BJ (cell line): Measurements from ENCODE around the gene TMEM127. TPM values are rescaled to one million over a fixed set of nuclear protein-coding genes. Genes with fewer than 3 reads are reported as not detected.
"Not testable (repeated sequence)": the region's sequence is repeated elsewhere in the genome, so short reads cannot be mapped to it uniquely, and the experiment has no call there.

ENCODE experiments used
- CTCF ChIA-PET: fragments of 350-600 bp; formaldehyde crosslinking; extraction: SDS; loops from one replicate; lab custom pipeline; 2021; ENCODE audit warnings: antibody characterized with exemption, inconsistent platforms; lab: Yijun Ruan, JAX
- POLR2A ChIA-PET: fragments of 300-600 bp; sonication (Branson Sonifier 250); formaldehyde crosslinking; extraction: SDS; loops from one replicate; lab custom pipeline; 2021; ENCODE audit warnings: antibody characterized with exemption; lab: Charles Lee
- DNase-seq: peaks from one replicate; pipeline ENCODE4 v3.0.0-alpha.2; 2011; ENCODE audit warnings: low read depth
- H3K27me3 ChIP-seq: 2 replicates; pipeline ENCODE4 v1.6.0; 2011; ENCODE audit warnings: low read length; ENCODE audit not compliant: control insufficient read depth, insufficient read depth
- H3K36me3 ChIP-seq: 2 replicates; pipeline ENCODE4 v1.5.1; 2011; ENCODE audit warnings: low read length; ENCODE audit not compliant: control insufficient read depth, insufficient read depth
- H3K4me3 ChIP-seq: 2 replicates; pipeline ENCODE4 v1.5.1; 2011; ENCODE audit warnings: low read depth, mild to moderate bottlenecking, control low read depth, low read length
- polyA plus RNA-seq: library from polyadenylated mRNA; depleted of rRNA; stranded (reverse); fragments of >200 nt; gene quantifications from 2 replicates; pipeline ENCODE4 v1.2.3, GENCODE V29; 2011
- TF ChIP-seq, protein P1 (sequence below): IDR thresholded peaks from 2 replicates; pipeline ENCODE4 v1.5.1; 2011; ENCODE audit warnings: low read depth, mild to moderate bottlenecking, control low read depth, inconsistent platforms, low read length, moderate library complexity; ENCODE audit not compliant: insufficient read depth

The TMEM127 gene
- polyA plus RNA-seq, 1 experiment, result 115 TPM

DNA sequence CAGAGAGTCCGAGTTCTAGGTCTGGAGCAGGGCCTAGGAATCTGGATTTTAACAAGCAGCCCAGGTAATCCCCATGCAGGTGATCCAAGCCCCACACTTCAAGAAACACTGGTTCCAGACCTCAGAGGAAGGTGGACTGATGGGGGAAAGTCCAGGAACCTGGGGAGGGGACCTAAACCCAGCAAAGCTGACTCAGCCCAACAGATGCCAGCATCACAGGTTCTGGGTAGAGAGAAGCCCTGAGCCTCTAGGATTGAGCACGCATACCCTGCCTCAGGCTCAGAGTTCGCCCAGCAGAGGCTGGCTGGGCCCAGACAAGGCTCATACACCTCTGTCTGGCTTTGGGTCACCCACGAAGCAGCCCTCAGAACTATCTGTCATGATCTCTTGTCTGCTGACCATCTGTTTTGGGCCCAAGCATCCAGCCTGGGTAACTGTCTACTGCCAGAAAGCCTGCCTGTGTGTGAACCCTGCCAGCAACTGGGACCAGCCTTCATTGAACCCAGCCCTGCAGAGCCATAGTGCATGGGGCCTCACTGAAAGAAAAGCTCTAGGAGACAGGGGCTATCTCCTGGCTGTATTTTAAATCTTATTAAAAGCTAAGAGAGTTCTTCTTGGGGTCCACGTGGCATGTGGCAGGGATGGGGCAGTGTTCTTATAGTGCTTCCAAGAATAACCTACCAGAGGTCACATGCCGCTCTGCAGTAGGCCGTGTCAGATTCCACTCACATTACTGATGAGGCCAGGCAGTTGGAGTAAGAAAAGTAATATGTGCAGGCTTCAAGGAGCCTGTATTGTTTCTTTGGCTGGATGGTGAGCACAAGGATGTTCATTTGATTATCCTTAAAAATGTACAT is 7.4 kb downstream of the TMEM127 start:
- ChIA-PET CTCF (interaction anchor here (0.7 to 6.8 kb wide), 3 partner anchors 23 to 120 kb away, joined by 3 to 62 read pairs (median 6); partner anchors contain the start of gene ASTL), POLR2A (no interaction called here)
- DNase-seq, result no peak

DNA sequence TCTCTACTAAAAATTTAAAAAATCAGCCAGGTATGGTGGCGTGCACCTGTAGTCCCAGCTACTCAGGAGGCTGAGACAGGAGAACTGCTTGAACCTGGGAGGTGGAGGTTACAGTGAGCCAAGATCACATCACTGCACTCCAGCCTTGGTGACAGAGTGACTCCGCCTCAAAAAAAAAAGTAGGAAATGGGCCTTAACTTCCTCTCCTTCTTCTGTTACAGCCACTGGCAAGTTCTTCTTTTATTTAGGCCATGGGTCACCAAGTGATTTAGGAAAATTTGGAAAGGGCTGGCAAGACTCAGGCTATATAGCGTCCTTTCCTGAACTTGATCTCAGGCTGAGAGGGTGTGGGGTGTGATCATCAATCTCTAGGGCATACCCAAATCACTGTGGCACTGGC is 8.1 kb downstream of the TMEM127 start:
- H3K27me3 ChIP-seq, POLR2A ChIA-PET, H3K4me3 ChIP-seq, DNase-seq: not testable (repeated sequence)
- peaks cover 29% of the 10 kb centered on the region for H3K36me3 ChIP-seq
- CTCF ChIA-PET, result interaction anchor here (2.1 kb wide), 1 partner anchor 119 kb away, joined by 6 read pairs; no protein-coding TSS in a partner anchor

More for the DNA sequence above, 7.4 kb downstream of the TMEM127 start:
- Histone ChIP-seq H3K4me3 (no peak overlapping the region), H3K27me3 (no peaks in the 10 kb centered on the region), H3K36me3 (peaks cover 24% of the 10 kb centered on the region)
- TF ChIP-seq, protein P1, sequence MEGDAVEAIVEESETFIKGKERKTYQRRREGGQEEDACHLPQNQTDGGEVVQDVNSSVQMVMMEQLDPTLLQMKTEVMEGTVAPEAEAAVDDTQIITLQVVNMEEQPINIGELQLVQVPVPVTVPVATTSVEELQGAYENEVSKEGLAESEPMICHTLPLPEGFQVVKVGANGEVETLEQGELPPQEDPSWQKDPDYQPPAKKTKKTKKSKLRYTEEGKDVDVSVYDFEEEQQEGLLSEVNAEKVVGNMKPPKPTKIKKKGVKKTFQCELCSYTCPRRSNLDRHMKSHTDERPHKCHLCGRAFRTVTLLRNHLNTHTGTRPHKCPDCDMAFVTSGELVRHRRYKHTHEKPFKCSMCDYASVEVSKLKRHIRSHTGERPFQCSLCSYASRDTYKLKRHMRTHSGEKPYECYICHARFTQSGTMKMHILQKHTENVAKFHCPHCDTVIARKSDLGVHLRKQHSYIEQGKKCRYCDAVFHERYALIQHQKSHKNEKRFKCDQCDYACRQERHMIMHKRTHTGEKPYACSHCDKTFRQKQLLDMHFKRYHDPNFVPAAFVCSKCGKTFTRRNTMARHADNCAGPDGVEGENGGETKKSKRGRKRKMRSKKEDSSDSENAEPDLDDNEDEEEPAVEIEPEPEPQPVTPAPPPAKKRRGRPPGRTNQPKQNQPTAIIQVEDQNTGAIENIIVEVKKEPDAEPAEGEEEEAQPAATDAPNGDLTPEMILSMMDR, result no peak

DNA sequence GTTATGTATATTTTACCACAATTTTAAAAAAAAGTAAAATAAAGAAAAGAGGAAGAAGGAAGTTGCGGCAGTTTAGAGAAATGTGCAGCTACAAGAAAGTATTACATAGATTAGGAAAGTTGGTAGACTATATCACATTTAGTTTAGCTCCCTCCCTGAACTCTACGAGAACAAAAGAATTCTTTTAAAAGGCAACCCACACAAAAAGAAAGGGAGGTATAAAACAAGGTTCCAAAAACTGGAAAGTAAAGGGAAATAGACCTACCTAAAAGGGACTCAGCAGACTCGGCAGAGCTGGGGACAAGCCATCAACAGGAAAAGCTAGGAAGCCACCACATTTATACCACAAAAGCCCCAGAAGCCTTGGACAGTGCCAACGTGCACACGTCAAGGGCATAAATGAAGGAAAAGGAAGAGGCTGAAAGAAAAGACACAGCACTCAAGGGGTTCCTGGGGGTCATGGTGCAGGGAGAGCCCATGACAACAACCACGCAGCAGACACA is 9.1 kb downstream of the TMEM127 start:
- H3K4me3 ChIP-seq, result no peak overlapping the region
- ChIA-PET POLR2A (no interaction called here), CTCF (interaction anchor here (2.1 kb wide), 1 partner anchor 118 kb away, joined by 6 read pairs; no protein-coding TSS in a partner anchor)
- DNase-seq, result no peak
- TF ChIP-seq, protein P1, result no peak
- H3K36me3 ChIP-seq, result peaks cover 27% of the 10 kb centered on the region
- H3K27me3 ChIP-seq, result no peaks in the 10 kb centered on the region

DNA sequence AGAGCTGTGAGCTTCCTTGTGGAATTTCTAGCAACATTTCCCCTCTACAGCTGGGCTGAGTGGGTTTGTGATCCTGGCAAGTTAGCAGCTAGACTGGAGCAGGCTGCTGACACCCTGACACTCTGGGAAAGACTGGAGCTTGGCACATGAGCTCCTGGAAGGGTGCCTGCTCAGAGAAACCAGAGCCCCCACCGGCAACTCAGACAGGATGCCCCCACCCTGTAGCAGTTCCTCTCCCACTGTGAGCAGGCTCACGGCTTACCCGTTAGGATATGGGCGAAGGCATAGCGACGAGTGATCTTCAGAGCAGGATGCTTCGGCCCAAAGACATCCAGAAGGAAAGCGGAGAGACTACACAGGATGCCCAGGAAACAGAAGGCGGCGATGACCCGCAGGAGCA is 11.2 kb downstream of the TMEM127 start:
- no peaks in the 10 kb centered on the region for H3K27me3 ChIP-seq
- TF ChIP-seq, protein P1, result no peak
- ChIA-PET POLR2A (no interaction called here), CTCF (interaction anchor here (0.5 to 1.4 kb wide), 5 partner anchors 29 to 262 kb away, joined by 3 to 4 read pairs (median 3); partner anchors contain the start of gene STARD7)
- no peak overlapping the region for H3K4me3 ChIP-seq
- H3K36me3 ChIP-seq, result peaks cover 27% of the 10 kb centered on the region
- no peak for DNase-seq

DNA sequence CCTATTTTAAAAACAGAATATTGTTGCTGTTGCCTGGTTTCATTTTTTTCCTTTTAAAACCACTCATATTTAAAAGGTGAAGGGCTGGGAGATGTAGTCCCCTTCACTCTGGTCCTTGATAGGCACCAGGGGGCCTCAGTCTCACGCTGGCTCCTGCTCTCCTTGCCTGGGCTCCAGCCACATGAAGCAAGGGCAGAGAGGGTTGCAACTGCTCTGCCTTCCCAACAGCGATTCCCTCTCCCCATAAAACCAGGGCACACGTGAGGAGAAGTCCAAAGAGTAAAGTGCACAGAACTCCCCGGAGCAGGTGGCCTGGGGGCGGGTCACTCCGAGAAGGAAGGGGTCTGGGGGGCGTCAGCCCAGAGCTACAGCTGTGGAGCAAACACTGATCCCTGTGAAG is 12.8 kb downstream of the TMEM127 start:
- ChIA-PET POLR2A (no interaction called here), CTCF (interaction anchor here (1.0 to 3.3 kb wide), 2 partner anchors 7 to 13 kb away, joined by 3 to 18 read pairs; no protein-coding TSS in a partner anchor)
- no peak for DNase-seq
- no peaks in the 10 kb centered on the region for H3K27me3 ChIP-seq
- no peak overlapping the region for H3K4me3 ChIP-seq
- TF ChIP-seq, protein P1, result no peak
- peaks cover 23% of the 10 kb centered on the region for H3K36me3 ChIP-seq
